CD4-positive, alpha-beta T cell treated with Interleukin-15 for 1 hour (primary cell): ENCODE measurements around the gene SPATA12.

Experiments
- DNase-seq: peaks from one replicate; pipeline ENCODE4 v3.0.0-alpha.2; 2020

Gene SPATA12

DNA sequence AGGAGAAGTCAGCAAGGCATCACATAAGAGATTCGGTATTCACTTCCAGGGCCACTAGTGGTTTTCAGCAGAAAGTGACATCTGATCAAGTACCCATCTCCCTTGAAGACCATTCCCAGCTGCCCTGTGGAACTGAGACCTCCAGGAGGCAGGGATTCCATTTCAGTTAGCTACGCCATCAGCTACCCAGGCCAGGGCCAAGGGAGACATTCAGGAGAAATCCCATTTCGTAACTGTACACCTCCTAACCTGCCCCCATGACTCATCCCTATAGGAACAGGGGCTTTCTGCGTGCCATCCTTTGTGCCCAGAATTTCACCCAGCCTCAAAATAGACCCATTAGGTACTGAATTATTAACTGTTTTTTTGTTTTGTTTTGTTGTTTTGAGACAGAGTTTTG is 24.7 kb downstream of the SPATA12 start:
- no peak for DNase-seq

DNA sequence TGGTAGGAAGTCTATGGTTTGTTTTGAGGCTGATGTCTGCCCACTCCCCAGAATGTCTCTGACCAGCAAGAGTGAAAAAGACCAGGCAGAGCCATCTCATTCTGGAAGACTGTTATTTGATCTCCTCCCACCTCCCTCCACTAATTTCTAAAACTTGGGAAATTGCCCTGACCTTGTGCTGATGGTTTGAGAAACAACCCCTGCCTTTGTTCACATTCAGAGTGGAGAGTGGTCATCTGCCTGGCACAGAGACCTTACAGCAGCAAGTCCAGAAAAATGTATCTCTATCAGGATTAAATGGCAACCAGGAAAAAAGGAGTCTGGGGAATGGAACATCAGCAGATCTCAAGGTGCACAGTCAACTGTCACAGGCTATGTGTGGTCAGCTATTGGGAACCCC is 25.7 kb downstream of the SPATA12 start:
- DNase-seq: no peak

GRCh38 chr3:57087361-57088092 is 27.1 kb downstream of the SPATA12 start:
- DNase-seq: no peak

- no peak for DNase-seq
Measured at GRCh38 chr3:57088503-57088902, 28.0 kb downstream of the SPATA12 start.

DNA sequence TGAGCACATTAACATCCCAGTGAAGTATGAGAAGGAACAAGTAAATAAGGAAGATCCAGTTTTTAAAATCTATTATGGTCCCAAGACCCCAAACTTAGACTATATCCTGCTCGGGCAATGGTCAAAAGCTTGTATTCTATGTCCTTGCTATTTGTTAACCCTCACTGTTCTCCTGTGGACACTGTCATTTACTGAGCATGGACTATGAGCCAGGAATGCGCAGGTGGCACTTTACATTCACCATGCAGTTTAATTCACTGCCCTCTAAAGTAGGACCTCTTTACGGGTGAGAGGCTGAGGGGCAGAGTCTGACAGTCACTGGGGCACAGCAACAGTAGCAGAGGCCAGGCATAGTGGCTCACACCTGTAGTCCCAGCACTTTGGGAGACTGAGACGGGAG is 28.6 kb downstream of the SPATA12 start:
- DNase-seq: no peak

- DNase-seq: no peak
Measured at GRCh38 chr3:57091521-57092273, 31.2 kb downstream of the SPATA12 start.

GRCh38 chr3:57093489-57093888 is 33.0 kb downstream of the SPATA12 start:
- no peak for DNase-seq

DNA sequence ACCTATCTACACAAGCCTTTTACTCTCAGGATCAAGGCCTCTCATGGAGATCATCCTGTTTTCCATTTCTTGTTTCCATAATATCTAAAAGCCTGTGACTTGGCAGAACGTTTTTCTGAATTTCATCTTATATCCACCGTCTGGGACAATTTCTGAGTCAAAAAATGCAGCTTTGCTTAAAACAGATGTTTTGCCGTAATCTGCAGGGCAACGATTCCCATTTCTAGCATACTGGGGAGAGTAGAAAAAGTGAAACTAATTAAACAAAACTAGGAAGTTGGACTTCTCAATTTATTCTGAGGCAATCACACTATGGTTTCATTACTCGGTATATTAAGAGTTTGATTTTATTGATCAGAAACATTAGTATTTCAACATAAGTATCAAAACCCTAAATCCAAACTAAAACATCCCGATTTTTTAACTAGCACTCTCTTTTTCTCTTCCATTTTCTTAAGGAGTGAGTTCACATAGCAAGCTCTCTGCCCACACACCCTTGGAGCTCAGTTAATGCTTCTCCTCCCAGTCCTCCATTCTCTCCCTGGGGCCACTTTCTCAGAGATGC is 33.6 kb downstream of the SPATA12 start:
- no peak for DNase-seq

GRCh38 chr3:57094575-57094974 is 34.1 kb downstream of the SPATA12 start:
- DNase-seq: no peak

GRCh38 chr3:57095363-57095762 is 34.9 kb downstream of the SPATA12 start:
- DNase-seq: no peak

GRCh38 chr3:57097536-57097935 is 37.1 kb downstream of the SPATA12 start:
- no peak for DNase-seq

DNA sequence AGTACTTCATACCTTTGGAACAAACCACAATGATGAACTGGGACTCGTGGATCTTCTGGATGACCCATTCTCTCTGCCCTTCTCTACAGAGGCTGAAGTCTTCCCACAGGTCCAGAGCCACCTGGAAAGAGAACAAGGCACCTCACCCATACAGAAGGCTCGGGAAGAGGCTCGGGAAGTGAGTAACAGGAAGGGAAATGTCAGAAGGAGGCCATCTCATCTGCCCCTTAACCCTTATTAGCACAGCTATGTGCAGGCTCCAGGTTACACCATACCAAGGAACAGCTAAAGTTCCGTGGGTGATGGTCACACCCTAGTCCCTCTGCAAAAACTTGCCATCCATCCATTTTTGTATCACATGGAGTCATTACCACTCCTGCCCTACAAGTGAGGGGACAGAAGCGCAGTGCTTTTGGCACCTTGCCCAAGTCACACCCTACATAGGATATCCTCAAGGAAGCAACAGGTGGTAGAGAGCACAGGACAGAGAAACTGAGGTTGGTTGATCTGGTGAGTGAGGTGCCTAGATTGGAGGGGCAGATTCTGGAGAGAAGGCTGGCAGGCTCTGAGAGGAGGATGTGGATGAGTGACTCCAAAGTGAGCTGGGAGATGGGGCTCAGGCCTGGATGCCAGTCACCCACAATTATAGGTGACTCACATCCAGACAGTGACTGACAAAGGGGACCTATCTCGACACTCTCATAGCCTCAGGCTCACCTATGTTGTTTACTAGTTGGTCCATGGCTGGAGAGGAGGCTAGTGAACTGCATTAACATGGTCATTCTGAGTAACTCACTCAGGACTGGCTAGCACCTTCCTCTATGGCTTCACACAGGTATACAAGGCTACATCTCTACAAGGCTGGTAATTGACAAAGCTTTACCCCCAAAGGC is 38.2 kb downstream of the SPATA12 start:
- no peak for DNase-seq

DNA sequence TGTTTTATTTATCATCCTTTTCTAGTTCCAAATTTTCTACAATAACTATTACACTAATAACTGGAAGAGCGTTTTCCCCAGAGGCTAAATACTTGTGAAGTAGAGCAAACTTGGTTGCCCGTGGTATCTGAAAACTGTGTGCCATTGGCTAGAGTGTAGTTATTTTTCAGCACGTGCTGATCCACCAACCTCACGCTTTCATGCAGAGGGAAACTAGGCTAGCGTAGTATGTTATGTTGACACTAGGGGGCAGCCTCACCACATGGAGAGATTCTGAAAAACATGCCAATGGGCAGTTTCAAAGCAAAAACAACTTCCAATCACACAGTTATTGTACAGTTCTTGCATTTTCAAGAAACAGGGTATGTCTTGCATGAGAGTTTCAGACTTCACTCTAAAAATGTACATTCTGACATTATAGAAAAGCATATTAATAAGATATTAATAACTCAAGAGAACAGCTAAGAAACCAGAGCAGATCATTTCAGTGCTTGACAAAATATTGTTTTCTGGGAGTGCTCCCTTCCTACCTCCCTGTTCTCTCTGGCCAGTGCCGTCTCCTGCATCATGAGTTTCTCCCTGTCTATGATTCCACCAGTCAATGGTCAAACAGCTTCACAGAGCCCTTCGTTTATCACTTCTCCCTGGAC is 39.7 kb downstream of the SPATA12 start:
- DNase-seq: peak; percentile 30

DNA sequence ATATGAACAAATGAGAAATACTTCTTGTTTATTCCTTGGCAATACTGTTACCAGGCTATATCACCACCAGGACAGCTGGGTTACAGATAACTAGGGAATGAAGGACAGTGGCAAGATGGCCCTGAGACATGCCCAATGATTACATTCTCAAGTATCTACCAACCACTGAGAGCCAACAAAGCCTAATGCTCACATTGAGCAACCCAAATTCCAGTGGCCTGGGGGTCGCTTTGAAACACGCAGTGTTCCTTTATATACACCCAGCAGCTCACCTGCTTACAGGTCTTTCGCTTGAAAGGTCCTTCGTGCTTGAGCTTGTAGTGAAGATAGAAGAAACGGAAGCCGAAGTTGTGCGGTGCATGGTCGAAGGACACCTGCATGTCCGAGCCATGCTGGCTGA is 45.1 kb downstream of the SPATA12 start:
- DNase-seq: no peak

DNA sequence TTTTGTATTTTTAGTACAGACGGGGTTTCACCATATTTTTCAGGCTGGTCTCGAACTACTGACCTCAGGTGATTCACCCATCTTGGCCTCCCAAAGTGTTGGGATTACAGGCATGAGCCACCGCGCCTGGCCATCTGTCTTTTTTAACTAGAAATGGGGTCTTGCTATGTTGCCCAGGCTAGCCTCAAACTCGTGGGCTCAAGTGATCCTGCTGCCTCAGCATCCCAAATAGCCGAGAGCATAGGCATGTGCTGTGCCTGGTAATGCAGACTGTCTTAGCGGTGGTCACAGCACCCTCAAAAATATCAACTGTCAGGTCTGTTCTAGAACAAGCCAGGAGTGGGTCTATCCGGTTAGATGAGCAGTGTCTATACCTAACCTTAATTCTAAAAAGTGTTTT is 48.2 kb downstream of the SPATA12 start:
- no peak for DNase-seq

GRCh38 chr3:57109437-57110199 is 49.2 kb downstream of the SPATA12 start:
- DNase-seq: no peak

GRCh38 chr3:57110214-57110613 is 49.8 kb downstream of the SPATA12 start:
- DNase-seq: no peak

- no peak for DNase-seq
Measured at GRCh38 chr3:57110798-57111197, 50.3 kb downstream of the SPATA12 start.

- no peak for DNase-seq
Measured at GRCh38 chr3:57112206-57112605, 51.7 kb downstream of the SPATA12 start.

DNA sequence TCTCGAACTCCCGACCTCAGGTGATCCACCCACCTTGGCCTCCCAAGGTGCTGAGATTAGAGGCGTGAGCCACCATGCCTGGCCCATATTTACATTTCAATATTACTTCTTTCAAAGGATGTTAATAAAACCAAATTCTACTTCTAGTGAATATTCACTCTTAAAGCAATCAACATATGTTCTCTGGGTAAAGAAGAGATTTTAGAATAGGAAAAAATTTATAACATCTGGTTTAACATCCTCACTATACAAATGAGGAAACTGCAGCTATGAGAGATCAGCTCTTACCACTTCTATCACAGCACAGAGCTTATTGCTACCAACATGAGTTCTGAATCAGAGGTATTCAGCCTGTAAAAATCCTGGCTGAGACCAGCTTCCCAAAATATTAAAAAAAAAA is 56.0 kb downstream of the SPATA12 start:
- no peak for DNase-seq

DNA sequence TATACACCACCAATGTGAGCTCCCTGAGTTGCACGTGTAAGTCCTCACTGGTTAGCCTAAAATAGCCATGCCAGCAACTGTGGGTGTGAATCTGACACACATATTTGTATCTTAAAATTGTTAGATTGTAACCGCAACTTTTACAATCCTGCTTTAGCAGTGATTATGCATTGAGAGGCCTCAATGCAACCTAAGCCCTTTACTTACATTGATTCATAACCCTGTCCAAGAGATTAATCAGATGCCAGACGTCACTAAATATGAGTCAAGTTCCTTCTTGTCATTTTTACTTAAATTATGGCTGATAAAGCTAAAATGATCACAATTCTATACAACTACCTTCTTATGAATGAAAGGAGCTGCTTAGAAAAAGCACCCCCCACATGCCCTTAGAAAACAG is 57.8 kb downstream of the SPATA12 start:
- DNase-seq: no peak

DNA sequence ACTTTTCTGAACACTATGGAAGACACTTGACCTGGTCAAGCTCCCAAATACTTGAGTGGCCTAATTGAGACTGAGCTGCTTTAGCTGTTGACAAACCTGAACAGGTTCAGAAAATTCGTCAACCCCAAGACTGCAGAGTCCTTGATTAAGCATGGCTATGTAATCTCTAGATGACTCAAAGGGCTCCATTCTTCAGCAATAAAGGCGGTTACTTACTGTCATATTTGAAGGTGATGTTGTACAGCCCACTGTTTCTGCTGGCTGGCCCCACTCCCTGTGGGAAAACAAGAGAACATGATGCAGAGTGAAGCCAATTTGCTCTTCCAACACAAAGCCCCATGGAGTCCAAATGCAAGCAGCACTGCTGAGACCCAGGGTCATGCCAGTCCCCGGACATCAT is 59.6 kb downstream of the SPATA12 start:
- no peak for DNase-seq
